ENCODE results near the gene FGA. TPM values are rescaled to one million over a fixed set of nuclear protein-coding genes. Genes with fewer than 3 reads are reported as not detected.

Gene FGA
- total and polyA plus RNA-seq, 4 donors, result 8,747 to 25,210 (median 14,399) TPM

DNA sequence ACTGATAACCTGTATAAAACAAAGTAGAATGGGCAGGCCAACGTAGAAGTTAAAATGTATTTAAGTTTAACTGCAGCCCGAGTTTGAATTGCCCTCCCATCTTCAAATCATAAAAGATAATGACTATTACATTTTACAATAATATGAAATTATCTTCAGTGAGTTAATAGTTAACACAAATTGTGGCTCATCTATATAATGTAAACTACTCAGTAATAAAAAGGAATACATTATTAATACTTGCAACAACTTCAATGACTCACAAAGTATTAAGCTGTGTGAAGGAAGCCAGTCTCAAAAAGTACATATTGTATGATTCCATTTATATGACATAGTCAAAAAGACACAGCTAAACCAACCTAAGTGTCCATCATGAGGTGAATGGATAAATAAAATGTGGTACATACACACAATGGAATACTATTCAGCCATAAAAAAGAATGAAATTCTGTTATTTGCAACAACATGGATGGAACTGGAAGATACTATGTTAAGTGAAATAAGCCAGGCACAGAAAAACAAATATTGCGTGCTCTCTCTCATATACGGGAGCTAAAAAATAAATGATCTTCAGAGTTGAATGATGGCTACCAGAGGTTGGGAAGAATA, 48.2 kb downstream of the FGA start (continued):
- no peak for TF ChIP-seq CTCF (IDR thresholded peaks at IDR 0.05; ENCODE audit: low read depth, low read length, missing input control)
- TF ChIP-seq EGR1 (IDR thresholded peaks at IDR 0.05; ENCODE audit: low read depth in 2 of 2), result no peak

Small RNA genes within 50 kb of the gene (small RNA-seq; reads per million reads assigned to genes)
- not detected for gene RNU6-1285P

Other genes with a start within 250 kb of the FGA start
- gene DCHS2, start 98.9 kb downstream of the FGA start, total RNA-seq, result under 1 TPM; 0.09 to 0.50 TPM
- gene DCHS2, start 98.9 kb downstream of the FGA start, polyA plus RNA-seq, result under 1 TPM in 1 of 2 donors, not detected in 1; 0.07 TPM
- 10 to 100 TPM; 28.4 to 51.5 TPM for gene PLRG1, start 40.3 kb downstream of the FGA start, total RNA-seq
- 10 to 100 TPM; 27.2 to 31.3 TPM for gene PLRG1, start 40.3 kb downstream of the FGA start, polyA plus RNA-seq
- gene FGB, start 27.7 kb downstream of the FGA start, total RNA-seq, result over 10,000 TPM; 11,744 to 21,431 TPM
- gene FGB, start 27.7 kb downstream of the FGA start, polyA plus RNA-seq, result over 10,000 TPM; 11,318 to 19,021 TPM
- over 10,000 TPM; 11,566 to 20,700 TPM for gene FGG, start 21.9 kb upstream of the FGA start, total RNA-seq
- gene FGG, start 21.9 kb upstream of the FGA start, polyA plus RNA-seq, result over 10,000 TPM in 1 of 2 donors, 1,000 to 10,000 TPM in 1; 7,404 to 18,576 TPM
- gene LRAT, start 153.3 kb upstream of the FGA start, total RNA-seq, result 1 to 10 TPM; 2.6 to 4.4 TPM
- gene LRAT, start 153.3 kb upstream of the FGA start, polyA plus RNA-seq, result 1 to 10 TPM; 1.0 to 6.3 TPM
- gene RBM46, start 190.5 kb upstream of the FGA start, total RNA-seq, result under 1 TPM in 1 of 2 donors, not detected in 1; 0.08 TPM
- under 1 TPM; 0.03 to 0.24 TPM for gene RBM46, start 190.5 kb upstream of the FGA start, polyA plus RNA-seq